ENCODE results near the gene ZFR2.
"Not testable (repeated sequence)": the region's sequence is repeated elsewhere in the genome, so short reads cannot be mapped to it uniquely, and the experiment has no call there.

The ZFR2 gene

DNA sequence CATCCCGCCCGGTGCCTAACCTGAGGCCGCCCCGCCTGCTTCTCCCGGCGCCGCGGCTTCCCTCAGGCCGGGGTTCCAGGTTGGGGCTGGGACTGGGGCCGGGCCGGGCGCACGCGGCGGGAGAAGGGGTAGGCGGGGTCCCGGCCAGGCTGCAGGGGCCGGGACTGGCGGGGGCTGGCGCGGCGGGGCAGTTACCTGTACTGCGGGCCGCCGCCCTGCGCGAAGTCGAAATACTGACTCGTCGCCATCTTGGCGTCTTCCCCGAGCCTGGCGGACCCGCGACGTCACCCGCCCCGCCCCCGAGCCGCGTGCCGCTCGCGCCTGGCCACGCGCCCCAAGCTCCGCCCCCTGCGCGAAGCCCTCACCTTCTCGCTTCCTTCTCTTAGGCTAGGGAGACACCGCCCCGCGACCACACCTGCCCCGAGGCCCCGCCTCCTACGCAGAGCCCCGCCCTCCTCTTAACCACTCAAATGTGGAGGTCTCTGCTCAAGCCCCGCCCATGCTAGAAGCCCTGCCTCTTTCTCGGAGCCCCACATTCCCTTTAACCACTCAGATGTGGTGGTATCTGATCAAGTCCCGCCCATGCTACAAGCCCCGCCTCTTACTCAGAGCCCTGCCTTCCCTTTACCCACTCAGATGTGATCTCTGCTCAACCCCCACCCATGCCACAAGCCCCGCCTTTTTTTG, at the start of gene ZFR2:
TSS of gene ZFR2 (minus strand) at position 269 of the 687 bp plus-strand sequence. CDS start at position 248, 21 bp downstream.
- DNase-seq (ENCODE audit: low spot score), result no peak

DNA sequence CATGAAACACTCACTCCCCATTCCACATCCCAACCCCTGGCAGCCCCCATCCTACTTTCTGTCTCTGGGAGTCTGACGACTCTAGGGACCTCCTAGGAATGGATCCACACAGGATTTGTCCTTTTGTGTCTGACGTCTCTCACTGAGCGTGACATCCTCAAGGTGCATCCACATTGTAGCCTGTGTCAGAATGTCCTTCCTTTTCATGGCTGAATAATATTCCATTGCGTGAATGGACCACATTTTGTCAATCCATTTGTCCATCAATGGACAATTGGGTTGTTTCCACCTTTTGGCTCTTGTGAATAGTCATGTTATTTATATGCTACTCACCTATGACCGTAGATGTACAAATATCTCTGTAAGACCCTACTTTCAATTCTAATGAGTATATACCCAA, 47.2 kb upstream of the ZFR2 start:
- no peak for DNase-seq (ENCODE audit: low spot score)

DNA sequence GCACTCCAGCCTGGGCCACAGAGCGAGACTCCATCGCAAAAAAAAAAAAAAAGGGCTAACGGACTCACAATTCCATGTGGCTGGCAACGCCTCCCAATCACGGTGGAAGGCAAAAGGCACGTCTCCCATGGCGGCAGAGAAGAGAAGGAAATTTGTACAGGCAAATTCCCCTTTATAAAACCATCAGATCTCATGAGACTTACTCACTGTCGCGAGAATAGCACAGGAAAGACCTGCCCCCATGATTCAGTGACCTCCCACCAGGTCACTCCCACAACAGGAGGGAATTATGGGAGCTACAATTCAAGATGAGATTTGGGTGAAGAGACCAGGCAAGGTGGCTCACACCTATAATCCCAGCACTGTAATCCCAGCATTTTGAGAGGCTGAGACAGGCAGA, 45.4 kb upstream of the ZFR2 start:
- no peak for DNase-seq (ENCODE audit: low spot score)

DNA sequence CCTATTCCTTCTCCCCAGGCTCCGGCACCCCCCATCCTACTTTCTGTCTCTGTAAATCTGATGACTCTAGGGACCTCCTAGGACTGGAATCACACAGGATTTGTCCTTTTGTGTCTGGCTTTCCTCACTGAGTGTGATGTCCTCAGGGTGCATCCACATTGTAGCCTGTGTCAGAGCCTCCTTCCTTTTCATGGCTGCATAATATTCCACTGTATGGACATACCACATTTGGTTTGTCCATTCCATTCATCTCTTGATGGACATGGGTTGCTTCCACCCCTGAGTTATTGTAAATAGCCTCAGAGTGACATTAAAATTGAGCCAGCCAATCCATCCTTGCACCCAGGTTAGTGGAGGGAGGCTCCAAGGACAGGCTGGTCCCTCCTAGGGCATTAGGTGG, 41.3 kb upstream of the ZFR2 start:
- no peak for DNase-seq (ENCODE audit: low spot score)

DNA sequence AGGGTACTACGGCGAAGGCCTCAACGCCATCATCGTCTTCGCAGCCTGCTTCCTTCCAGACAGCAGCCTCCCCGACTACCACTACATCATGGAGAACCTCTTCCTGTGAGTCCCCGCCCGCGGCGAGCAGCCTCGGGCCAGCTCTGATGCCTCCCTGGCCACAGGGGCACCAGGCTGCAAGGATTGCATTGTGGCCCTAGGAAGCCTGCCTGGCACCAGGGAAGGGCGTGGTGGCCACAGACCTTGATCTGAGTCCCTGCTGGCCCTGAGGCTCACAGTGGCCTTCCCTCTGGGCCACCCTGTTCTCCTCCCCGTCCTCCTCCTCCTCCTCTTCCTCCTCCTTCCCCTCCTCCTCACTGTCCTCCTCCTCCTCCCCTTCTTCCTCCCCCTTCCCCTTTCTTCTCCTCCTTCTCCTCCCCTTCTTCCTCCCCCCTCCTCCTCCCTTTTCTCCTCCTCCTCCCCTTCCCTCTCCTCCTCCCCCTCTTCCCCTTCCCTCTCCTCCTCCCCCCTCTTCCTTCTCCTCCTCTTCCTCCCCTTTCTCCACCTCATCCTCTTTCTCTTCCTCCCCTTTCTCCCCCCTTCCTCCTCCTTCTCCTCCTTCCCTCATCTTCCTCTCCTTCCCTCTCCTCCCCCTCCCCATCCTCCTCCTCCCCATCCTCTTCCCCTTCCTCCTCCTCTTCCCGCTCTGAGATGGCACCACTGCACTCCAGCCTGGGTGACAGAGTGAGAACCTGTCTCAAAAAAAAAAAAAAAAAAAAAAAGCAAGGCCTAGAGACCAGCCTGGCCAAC, 39.6 kb upstream of the ZFR2 start:
- DNase-seq (ENCODE audit: low spot score), result no peak

DNA sequence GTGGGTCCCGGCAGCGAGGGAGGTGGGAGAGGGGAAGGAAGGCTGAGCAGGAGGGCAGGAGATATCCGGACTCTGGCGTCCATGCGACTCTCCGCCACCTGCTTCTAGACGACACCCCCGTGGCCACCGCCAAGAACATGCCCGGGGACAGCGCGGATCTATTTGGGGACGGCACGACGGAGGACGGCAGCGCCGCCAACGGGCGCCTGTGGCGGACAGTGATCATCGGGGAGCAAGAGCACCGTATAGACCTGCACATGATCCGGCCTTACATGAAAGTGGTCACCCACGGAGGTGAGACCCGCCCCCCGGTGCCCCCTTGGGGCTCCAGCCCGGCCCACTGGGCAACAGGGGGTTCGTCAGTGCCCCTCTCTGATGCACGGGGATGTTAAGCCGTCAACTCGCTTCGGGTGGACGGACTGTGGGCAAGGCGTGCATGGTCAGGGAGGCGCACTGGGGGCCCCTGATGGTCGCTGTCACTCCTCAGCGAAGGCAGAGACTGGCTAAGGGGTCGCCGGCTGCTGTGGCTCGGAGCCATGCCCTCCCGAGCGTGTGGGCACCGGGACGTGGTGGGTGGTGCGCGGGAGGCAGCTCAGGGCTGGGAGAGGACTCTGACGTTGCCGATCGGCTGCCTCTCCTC, 38.9 kb upstream of the ZFR2 start:
- DNase-seq (ENCODE audit: low spot score), result no peak

GRCh38 chr19:3904233-3904632, 35.4 kb upstream of the ZFR2 start:
- no peak for DNase-seq (ENCODE audit: low spot score)

GRCh38 chr19:3902317-3902973, 33.6 kb upstream of the ZFR2 start:
- DNase-seq (ENCODE audit: low spot score), result no peak

DNA sequence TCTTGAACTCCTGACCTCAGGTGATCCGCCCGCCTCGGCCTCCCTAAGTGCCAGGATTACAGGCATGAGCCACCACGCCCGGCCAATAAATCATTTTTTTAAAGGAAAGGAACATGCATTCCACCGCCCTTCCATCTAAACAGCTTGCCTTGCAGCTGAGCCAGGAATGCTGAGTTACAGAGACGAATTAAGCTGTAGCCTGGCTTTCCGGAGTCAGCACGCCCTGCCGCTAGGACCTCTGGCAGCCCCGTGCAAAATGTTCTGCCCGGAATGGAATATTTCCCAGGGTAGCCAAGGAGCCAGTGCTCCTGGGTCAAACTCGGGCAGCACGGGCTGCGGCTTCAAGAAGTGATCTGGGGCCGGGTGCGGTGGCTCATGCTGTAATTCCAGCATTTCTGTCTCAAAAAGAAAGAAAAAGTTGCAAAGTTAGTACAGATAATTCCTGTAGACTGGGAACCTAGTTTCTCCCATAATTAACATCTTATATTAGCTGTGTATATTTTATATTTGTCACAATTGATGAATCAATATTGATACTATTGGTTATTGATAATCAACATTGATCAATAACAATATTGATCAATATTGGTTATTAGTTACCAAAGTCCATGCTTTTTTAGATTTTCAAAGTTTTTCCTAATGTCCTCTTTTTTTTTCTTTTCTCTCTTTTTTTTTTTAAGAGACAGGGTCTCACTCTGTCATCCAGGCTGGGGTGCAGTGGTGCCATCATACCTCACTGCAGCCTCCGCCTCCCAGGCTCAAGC, 30.9 kb upstream of the ZFR2 start:
- no peak for DNase-seq (ENCODE audit: low spot score)

DNA sequence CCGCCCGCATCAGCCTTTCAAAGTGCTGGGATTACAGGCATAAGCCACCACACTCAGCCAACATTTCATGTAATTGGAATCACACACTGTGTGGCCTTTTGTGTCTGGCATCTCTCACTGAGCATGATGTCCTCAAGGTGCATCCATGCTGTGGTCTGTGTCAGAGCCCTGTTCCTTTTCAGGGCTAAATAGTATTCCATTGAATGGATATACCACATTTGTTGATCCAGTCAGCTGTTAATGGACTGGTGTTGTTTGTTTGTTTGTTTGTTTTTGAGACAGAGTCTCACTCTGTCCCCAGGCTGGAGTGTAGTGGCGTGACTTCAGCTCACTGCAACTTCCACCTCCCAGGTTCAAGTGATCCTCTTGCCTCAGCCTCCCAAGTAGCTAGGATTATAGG, 29.6 kb upstream of the ZFR2 start:
- no peak for DNase-seq (ENCODE audit: low spot score)

DNA sequence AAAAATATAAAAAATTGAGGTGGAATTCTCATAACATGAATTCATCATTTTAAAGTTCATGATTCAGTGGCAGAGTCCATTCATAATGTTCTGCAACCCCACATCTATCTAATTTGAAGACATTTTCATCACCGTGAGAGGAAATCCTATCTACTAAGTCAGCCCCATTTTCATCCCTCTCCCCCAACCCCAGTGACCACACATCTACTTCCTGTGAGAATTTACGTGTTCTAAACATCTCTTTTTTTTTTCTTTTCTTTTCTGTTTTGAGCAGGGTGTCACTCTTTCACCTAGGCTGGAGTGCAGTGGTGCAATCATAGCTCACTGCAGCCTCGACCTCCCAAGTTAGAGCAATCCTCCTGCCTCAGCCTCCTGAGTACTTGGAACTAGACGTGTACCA, 29.1 kb upstream of the ZFR2 start:
- DNase-seq (ENCODE audit: low spot score), result no peak

DNA sequence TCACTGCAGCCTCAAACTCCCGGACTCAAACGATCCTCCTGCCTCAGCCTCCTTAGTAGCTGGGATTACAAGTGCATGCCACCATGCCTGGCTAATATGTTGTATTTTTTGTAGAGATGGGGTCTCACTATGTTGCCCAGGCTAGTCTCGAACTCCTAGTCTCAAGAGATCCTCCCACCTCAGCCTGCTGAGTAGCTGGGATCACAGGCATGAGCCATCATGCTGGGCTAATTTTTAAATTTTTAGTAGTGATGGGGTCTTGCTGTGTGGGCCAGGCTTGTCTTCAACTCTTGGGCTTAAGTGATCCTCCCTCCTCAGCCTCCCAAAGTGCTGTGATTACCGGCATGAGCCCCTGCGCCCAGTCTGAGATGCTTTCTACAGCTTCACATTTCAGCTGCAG, 26.9 kb upstream of the ZFR2 start:
- DNase-seq (ENCODE audit: low spot score), result no peak

DNA sequence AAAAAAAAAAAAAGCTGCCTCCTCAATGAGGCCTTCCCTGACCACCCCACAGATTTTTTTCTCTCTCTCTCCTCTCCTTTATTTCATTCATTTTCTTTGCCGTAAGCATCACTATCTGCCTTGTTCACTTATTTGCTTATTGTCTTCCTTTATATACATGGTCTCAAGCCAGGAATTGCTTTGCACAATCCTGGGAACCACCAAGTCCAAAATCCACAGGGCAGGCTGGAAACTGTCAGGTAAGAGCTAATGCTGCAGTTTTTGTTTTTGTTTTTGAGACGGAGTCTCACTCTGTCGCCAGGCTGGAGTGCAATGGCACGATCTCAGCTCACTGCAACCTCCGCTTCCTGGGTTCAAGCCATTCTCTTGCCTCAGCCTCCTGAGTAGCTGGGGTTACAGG, 26.1 kb upstream of the ZFR2 start:
- DNase-seq (ENCODE audit: low spot score), result not testable (repeated sequence)

DNA sequence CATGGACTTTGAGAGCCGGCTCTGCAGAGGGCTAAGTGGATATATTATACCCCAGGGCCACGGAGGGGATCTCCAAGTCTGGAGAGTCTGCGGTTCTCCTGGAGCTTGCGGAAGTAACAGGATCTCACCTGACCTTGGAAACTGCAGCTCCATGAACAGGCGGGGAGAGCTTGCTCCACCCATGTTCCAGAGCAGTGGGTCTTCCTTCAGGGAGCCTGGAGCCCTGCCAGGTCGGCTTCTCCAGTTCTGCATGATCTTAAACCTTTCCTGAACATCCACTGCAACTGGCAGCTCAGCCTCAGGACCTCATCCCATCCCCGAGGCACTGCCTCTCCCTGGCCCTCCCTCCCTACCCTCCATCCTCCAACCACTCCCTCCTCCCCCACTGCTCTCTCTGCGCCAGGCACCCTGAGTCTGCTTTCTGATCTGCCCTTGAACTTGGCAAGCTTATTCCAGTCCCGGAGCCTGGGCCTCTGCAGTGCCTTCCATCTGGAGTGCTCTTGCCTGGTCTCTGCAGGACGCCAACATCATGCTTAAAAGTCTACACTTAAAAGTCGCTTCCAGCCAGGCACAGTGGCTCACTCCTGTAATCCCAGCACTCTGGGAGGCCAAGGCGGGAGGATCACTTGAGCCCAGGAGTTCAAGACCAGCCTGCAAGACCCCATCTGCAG, 24.8 kb upstream of the ZFR2 start:
- no peak for DNase-seq (ENCODE audit: low spot score)

DNA sequence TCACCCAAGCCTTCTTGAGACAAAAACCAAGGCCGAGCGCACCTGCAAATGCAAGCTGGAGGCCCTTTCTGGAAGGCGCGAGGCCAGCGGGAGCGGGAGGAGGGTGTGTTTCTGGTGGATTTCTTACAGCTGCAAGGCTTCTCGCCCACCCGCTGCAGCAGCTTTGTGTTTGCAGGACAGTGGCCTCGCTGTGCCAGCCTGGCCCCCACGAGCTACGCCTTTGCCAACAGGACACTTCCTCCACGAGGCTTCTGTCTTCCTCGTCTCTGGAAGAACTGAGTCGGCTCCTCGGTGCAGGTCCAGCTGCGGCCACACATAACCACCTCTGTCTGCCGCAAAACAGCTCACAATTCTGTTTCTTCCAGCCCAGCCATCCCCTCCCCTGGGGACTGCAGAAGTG, 21.8 kb upstream of the ZFR2 start:
- no peak for DNase-seq (ENCODE audit: low spot score)

GRCh38 chr19:3882041-3882384, 13.2 kb upstream of the ZFR2 start:
- DNase-seq (ENCODE audit: low spot score), result no peak

DNA sequence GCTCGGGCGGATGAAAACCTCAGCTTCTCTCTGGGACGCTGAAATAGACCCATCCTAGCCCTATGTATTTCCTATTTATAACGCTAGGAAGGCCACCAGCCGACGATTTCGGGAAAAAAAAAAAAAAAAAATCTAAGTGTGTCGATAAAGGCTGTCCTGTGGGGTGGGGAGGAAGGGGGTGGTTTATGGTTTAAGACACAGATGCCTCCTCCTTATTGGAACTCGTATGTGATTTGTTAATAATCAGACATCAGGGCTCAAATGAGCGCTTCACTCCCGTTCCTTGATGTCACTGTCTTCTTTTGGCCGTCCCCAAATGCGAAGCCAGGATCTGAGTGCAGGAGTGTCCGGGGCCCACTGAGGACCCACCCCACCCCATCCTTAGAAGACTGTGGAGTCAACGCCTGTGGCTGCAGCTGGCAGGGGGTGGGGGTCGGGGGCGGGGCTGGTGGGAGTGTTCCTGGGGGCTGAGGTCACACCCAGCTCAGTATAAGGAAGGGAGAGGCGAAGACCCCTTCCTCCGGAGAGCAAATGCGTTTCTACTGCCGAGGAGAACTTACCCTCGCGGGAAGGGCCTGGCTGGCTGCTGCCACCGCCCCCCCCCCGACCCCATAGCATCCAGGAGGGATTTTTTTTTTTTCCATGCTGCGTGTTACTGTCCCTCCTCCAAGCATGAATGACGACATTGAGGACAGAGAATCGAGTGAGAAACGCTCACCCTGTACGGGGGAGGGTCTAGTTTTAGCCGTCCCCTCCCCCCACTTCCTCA, 12.6 kb upstream of the ZFR2 start:
- no peak for DNase-seq (ENCODE audit: low spot score)

GRCh38 chr19:3880471-3881271, 11.8 kb upstream of the ZFR2 start, which contains the start of gene ATCAY:
ATCAY (plus strand) TSS chr19:3880685; CDS start chr19:3885768, 5,083 bp downstream.
- no peak for DNase-seq (ENCODE audit: low spot score)

DNA sequence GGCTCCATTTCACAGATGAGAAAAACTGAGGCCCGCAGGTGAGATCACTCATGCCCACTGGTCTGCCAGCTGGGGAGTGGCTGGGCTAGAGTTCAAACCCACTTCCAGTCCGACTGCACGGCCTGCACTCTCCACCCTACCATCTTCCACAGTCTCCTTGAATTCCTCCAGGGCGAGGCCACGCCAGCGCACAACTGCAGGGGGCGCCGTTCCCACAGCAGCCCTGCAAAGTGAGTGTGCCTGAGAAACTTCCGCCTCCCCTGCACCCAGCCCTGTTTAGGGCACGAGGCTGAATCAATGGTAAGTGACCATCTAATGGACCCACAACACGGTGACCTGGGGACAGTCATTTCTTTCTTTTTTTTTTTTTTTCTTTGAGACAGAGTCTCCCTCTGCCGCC, 10.8 kb upstream of the ZFR2 start:
- no peak for DNase-seq (ENCODE audit: low spot score)

- DNase-seq (ENCODE audit: low spot score), result not testable (repeated sequence)
These were observed 5.9 kb upstream of the ZFR2 start for GRCh38 chr19:3874695-3875094.
